Measurements from ENCODE around the gene NCKAP5. TPM values are rescaled to one million over a fixed set of nuclear protein-coding genes. Genes with fewer than 3 reads are reported as not detected.

Gene NCKAP5
- total and polyA plus RNA-seq, 2 of the 13 experiments (the other 11 are each of a cell fraction or from before 2014, with no cell fraction given), result 0.01 TPM; not detected in 1

GRCh38 chr2:132859590-132859989, 708.7 kb downstream of the NCKAP5 start (continued):
- TF ChIP-seq PAXIP1 (CRISPR knock-in tag; conservative IDR thresholded peaks at IDR 0.05), result peak; percentile 73
- peak; percentile 89 for TF ChIP-seq HNF4G (IDR thresholded peaks at IDR 0.05; ENCODE audit: borderline replicate concordance, low read depth, low read length)
- TF ChIP-seq HNF4G (CRISPR knock-in tag; IDR thresholded peaks at IDR 0.05; ENCODE audit: borderline replicate concordance, low read depth), result 0 out of 2 replicates have a peak, but pooled peaks have one; percentile 51
- TF ChIP-seq NR2F1 (CRISPR knock-in tag; IDR thresholded peaks at IDR 0.05), result peak; percentile 39 to 49; a peak in 3 of 4 replicates
- peak; percentile 47 for TF ChIP-seq PITX1 (CRISPR knock-in tag; IDR thresholded peaks at IDR 0.05)
- peak; percentile 91 for TF ChIP-seq POGZ (CRISPR knock-in tag; IDR thresholded peaks at IDR 0.05)
- no peak for TF ChIP-seq ATF3 (CRISPR knock-in tag; IDR thresholded peaks at IDR 0.05)
- TF ChIP-seq ARID4A (CRISPR knock-in tag; IDR thresholded peaks at IDR 0.05; ENCODE audit: borderline replicate concordance), result no peak
- TF ChIP-seq TBX3 (IDR thresholded peaks at IDR 0.05; ENCODE audit: borderline replicate concordance), result no peak
- peak; percentile 45; the same call in 1 of the 2 replicates for TF ChIP-seq ZNF292 (CRISPR knock-in tag; IDR thresholded peaks at IDR 0.05; ENCODE audit: borderline replicate concordance, low read depth)
- 0 out of 2 replicates have a peak, but pooled peaks have one; percentile 38 for TF ChIP-seq ZMYM2 (CRISPR knock-in tag; IDR thresholded peaks at IDR 0.05)
- peak; percentile 36; the same call in 1 of the 2 replicates for TF ChIP-seq ZBTB20 (CRISPR knock-in tag; IDR thresholded peaks at IDR 0.05; ENCODE audit: borderline replicate concordance, low read depth)
- TF ChIP-seq MEF2D (CRISPR knock-in tag; IDR thresholded peaks at IDR 0.05), result no peak
- TF ChIP-seq SRSF9 (IDR thresholded peaks at IDR 0.05; ENCODE audit: borderline replicate concordance, insufficient read depth, low read depth, low read length, poor library complexity, severe bottlenecking), result no peak
- TF ChIP-seq SPEN (CRISPR knock-in tag; IDR thresholded peaks at IDR 0.05; ENCODE audit: low read depth), result peak; percentile 23; the same call in 1 of the 2 replicates
- TF ChIP-seq CHD4 (IDR thresholded peaks at IDR 0.05; ENCODE audit: borderline replicate concordance, low read length), result no peak

Data from HepG2 (cell line).